H1 (cell line): ENCODE data around the gene FNIP2. TPM values are rescaled to one million over a fixed set of nuclear protein-coding genes. Genes with fewer than 3 reads are reported as not detected.

ENCODE experiments used
- JUND ChIP-seq: IDR thresholded peaks from 2 replicates; pipeline ENCODE4 v1.6.1; 2011; ENCODE audit warnings: mild to moderate bottlenecking, improper control_type of control experiment, low read length
- polyA plus RNA-seq, 7 experiments: library from polyadenylated mRNA; depleted of rRNA in 3 of 7; stranded (reverse) in 5 of 7; unstranded in 2 of 7; fragments of >200 nt in 5 of 7; fragments of 200-250 nt in 2 of 7; gene quantifications; 1 replicate in 5 of 7; 2 replicates in 1 of 7; 4 replicates in 1 of 7; pipeline versions ENCODE4 v1.2.1 to v1.2.3, GENCODE V29; 2011 to 2013; ENCODE audit warnings: missing spikeins in 2 of 7, mixed read lengths in 2 of 7
- total RNA-seq: library from RNA; stranded (reverse); fragmentation: NEBNext Ultra II Directional; extraction: Animal tissue kit (Norgen Biotek cat#: 25700); gene quantifications from 2 replicates; pipeline ENCODE4 v1.2.1, GENCODE V29; 2021

FNIP2 gene
- total and polyA plus RNA-seq, 2 of the 8 experiments (the other 6 are each of a cell fraction or from before 2014, with no cell fraction given), result 4.0 to 13.0 TPM

DNA sequence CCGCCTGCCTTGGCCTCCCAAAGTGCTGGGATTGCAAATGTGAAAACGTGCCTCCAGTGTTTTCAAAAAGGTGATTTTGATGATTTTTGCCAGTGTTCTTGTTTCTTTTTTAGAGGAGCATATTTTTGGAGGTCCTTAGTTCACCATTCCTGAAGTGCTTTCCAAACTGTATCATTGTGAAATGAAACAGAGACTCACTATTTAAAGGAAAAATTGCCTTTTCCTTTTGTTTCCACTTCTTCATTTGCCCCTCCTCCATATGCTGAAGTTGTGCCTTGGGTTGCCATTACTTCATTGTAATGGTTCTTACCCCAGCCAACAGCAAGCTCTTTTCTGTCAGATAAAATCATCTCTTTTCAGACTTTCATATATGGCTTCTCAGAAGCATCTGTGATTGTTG, 164.4 kb downstream of the FNIP2 start (continued):
- TF ChIP-seq JUND, result no peak
